ENCODE results near the gene HRK.

DNA sequence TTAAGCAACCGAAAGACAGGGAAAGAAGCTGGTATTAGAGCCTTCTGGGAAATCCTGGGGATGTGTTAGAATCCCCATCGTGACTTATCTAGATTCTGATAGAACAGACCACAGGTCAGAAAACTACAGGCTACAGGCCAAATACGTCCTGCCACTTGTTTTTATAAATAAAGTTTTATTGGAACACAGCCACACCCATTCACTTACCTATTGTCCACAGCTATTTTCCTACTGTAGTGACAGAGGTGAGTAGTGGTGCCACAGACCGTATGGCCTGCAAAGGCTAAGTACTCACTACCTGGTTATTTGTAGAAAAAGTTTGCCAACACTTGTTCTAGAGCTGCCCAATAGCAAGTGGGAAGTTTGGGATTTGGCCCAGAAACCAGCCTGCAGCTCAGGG lies 53.8 kb downstream of the HRK start:
- TF ChIP-seq, protein P1, sequence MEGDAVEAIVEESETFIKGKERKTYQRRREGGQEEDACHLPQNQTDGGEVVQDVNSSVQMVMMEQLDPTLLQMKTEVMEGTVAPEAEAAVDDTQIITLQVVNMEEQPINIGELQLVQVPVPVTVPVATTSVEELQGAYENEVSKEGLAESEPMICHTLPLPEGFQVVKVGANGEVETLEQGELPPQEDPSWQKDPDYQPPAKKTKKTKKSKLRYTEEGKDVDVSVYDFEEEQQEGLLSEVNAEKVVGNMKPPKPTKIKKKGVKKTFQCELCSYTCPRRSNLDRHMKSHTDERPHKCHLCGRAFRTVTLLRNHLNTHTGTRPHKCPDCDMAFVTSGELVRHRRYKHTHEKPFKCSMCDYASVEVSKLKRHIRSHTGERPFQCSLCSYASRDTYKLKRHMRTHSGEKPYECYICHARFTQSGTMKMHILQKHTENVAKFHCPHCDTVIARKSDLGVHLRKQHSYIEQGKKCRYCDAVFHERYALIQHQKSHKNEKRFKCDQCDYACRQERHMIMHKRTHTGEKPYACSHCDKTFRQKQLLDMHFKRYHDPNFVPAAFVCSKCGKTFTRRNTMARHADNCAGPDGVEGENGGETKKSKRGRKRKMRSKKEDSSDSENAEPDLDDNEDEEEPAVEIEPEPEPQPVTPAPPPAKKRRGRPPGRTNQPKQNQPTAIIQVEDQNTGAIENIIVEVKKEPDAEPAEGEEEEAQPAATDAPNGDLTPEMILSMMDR (conservative IDR thresholded peaks at IDR 0.05), result no peak
- no peak for TF ChIP-seq ZFX (IDR thresholded peaks at IDR 0.05)

All from C4-2B (cell line).